Tibial artery (tissue), 4 donors: ENCODE data around the gene BLOC1S5.

Experiments
- DNase-seq, 2 donors: peaks; one replicate each; pipeline ENCODE4 v3.0.0-alpha.2; 2019
- H3K27ac ChIP-seq, 2 donors: fragments of 200-600 bp; sonication (generic) in 1 of 2; 1 replicate in 1 of 2; 2 replicates in 1 of 2; pipeline ENCODE4 v1.5.1; 2018 to 2019; ENCODE audit warnings: mild to moderate bottlenecking in 1 of 2
- H3K27me3 ChIP-seq, 2 donors: fragments of 200-600 bp; sonication (generic) in 1 of 2; one replicate each; pipeline versions ENCODE4 v1.5.1 to v1.6.0; 2016 to 2019
- H3K36me3 ChIP-seq, 3 donors: fragments of 200-600 bp; sonication (generic) in 2 of 3; one replicate each; pipeline ENCODE4 v1.5.1; 2016 to 2019; ENCODE audit warnings: mild to moderate bottlenecking in 2 of 3
- H3K4me1 ChIP-seq, 4 donors: fragments of 200-600 bp; sonication (generic) in 2 of 4; 1 replicate in 3 of 4; 2 replicates in 1 of 4; pipeline ENCODE4 v1.5.1; 2016 to 2019
- H3K4me3 ChIP-seq, 2 donors: fragments of 200-600 bp; sonication (generic) in 1 of 2; 1 replicate in 1 of 2; 2 replicates in 1 of 2; pipeline ENCODE4 v1.5.1; 2018 to 2019; ENCODE audit warnings: mild to moderate bottlenecking in 2 of 2
- H3K9me3 ChIP-seq, 3 donors: fragments of 200-600 bp; sonication (generic) in 1 of 3; one replicate each; pipeline ENCODE4 v1.5.1; 2016 to 2019
- CTCF ChIP-seq, 2 experiments: fragments of 200-600 bp in 1 of 2; fragments of 450-650 bp in 1 of 2; IDR thresholded peaks; one replicate each; pipeline ENCODE4 v1.5.1; 2017 to 2019; ENCODE audit warnings: antibody characterized with exemption in 2 of 2, mild to moderate bottlenecking in 1 of 2, moderate library complexity in 1 of 2
- intact Hi-C: fragments of 100-400 bp; cut with DNase I; formaldehyde crosslinking; loops from one replicate; pipeline ENCODE4 v1.15.0; 2023; ENCODE audit warnings: low total_unique reads

The BLOC1S5 gene

DNA sequence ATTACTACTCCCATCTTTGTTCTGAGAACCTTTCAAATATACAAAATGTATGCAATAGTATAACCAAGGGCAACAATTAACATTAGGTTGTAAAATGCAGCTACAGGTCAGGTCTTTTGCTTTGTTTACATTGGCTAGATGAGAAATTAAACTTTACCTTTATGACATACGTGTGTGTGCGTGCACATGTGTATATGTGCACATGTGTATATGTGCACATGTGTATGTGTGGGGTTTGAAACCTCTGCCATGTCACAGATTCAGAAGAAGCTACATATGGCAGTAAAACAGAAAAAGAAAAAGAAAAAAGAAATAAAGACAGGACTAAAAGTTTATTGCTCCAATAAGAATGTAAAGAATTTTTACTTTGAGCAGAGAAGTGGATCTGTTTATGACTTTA lies 40.6 kb downstream of the BLOC1S5 start:
- no peaks in the 10 kb centered on the region for H3K27me3 ChIP-seq
- H3K27ac ChIP-seq, result no peak overlapping the region
- H3K9me3 ChIP-seq, result no peaks in the 10 kb centered on the region
- peaks cover 0 to 6% (median 0%) of the 10 kb centered on the region in 3 donors for H3K36me3 ChIP-seq
- intact Hi-C loops, result no loop called here
- peaks cover 0 to 4% (median 0%) of the 10 kb centered on the region in 4 donors for H3K4me1 ChIP-seq
- TF ChIP-seq CTCF (IDR thresholded peaks at IDR 0.05), result no peak
- no peak overlapping the region for H3K4me3 ChIP-seq
- DNase-seq, result no peak

GRCh38 chr6:8020083-8020482 lies 44.1 kb downstream of the BLOC1S5 start:
- Histone ChIP-seq H3K9me3 (no peaks in the 10 kb centered on the region), H3K36me3 (peaks cover 0 to 9% (median 2%) of the 10 kb centered on the region in 3 donors), H3K4me1 (no peaks in the 10 kb centered on the region), H3K27ac (no peak overlapping the region), H3K27me3 (no peaks in the 10 kb centered on the region), H3K4me3 (no peak overlapping the region)
- no peak for TF ChIP-seq CTCF (IDR thresholded peaks at IDR 0.05)
- intact Hi-C loops, result no loop called here
- no peak for DNase-seq

- Histone ChIP-seq H3K27me3 (no peaks in the 10 kb centered on the region), H3K27ac (no peak overlapping the region), H3K4me1 (no peaks in the 10 kb centered on the region), H3K4me3 (no peak overlapping the region), H3K36me3 (peaks cover 6 to 21% (median 19%) of the 10 kb centered on the region in 3 donors), H3K9me3 (no peaks in the 10 kb centered on the region)
- no peak for TF ChIP-seq CTCF (IDR thresholded peaks at IDR 0.05)
- intact Hi-C loops, result no loop called here
- no peak for DNase-seq
Observed at GRCh38 chr6:8017705-8018104, 46.5 kb downstream of the BLOC1S5 start.

- no peak for DNase-seq
- Histone ChIP-seq H3K36me3 (peaks cover 6 to 21% (median 19%) of the 10 kb centered on the region in 3 donors), H3K9me3 (no peaks in the 10 kb centered on the region), H3K4me3 (no peak overlapping the region), H3K4me1 (no peaks in the 10 kb centered on the region), H3K27ac (no peak overlapping the region), H3K27me3 (no peaks in the 10 kb centered on the region)
- TF ChIP-seq CTCF (IDR thresholded peaks at IDR 0.05), result no peak
- intact Hi-C loops, result no loop called here
Observed at GRCh38 chr6:8017276-8017701, 46.9 kb downstream of the BLOC1S5 start.

GRCh38 chr6:8014947-8015346 lies 49.2 kb downstream of the BLOC1S5 start:
- H3K4me3 ChIP-seq, result no peak overlapping the region
- no peak for TF ChIP-seq CTCF (IDR thresholded peaks at IDR 0.05)
- H3K27me3 ChIP-seq, result no peaks in the 10 kb centered on the region
- no peak for DNase-seq
- H3K27ac ChIP-seq, result no peak overlapping the region
- H3K4me1 ChIP-seq, result no peaks in the 10 kb centered on the region
- H3K36me3 ChIP-seq, result peaks cover 6 to 21% (median 19%) of the 10 kb centered on the region in 3 donors
- H3K9me3 ChIP-seq, result no peaks in the 10 kb centered on the region
- intact Hi-C loops, result no loop called here

DNA sequence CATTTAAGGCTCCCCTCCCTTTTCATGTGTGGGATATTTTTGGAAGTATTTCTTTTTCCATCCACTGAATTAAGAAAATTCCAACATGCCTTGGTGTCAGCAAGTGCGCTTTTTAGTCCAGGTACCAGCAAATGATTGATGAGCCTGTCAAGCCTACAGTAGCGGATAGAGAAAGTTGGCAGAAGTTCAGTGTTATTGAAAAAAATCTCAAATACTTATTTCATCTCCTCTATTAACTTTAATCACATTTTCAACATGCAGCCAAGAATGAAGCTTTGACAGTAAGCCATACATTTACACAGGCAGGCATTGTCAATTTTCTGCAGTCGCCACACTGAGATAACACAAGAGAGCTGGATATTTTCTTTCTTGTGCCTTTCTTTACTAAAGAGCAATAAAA lies 50.4 kb downstream of the BLOC1S5 start:
- Histone ChIP-seq H3K4me1 (no peaks in the 10 kb centered on the region), H3K36me3 (peaks cover 6 to 21% (median 19%) of the 10 kb centered on the region in 3 donors), H3K9me3 (no peaks in the 10 kb centered on the region), H3K4me3 (no peak overlapping the region), H3K27me3 (no peaks in the 10 kb centered on the region), H3K27ac (no peak overlapping the region)
- intact Hi-C loops, result no loop called here
- TF ChIP-seq CTCF (IDR thresholded peaks at IDR 0.05), result no peak
- no peak for DNase-seq
